Breast epithelium (tissue), 4 donors: ENCODE measurements around the gene KIFC1. TPM values are rescaled to one million over a fixed set of nuclear protein-coding genes. Genes with fewer than 3 reads are reported as not detected.

ENCODE experiments used
- DNase-seq, 2 donors: peaks; one replicate each; pipeline ENCODE4 v3.0.0-alpha.2; 2019; ENCODE audit warnings: low spot score in 2 of 2
- H3K27ac ChIP-seq, 2 donors: fragments of 200-600 bp; sonication (generic) in 1 of 2; one replicate each; pipeline ENCODE4 v1.5.1; 2016 to 2019; ENCODE audit warnings: mild to moderate bottlenecking in 1 of 2
- H3K27me3 ChIP-seq, 2 donors: fragments of 200-600 bp; sonication (generic) in 1 of 2; one replicate each; pipeline versions ENCODE4 v1.5.1 to v1.6.0; 2017 to 2019; ENCODE audit warnings: control low read depth in 1 of 2, mild to moderate bottlenecking in 1 of 2
- H3K36me3 ChIP-seq: fragments of 200-600 bp; one replicate; pipeline ENCODE4 v1.5.1; 2019
- H3K4me1 ChIP-seq, 2 donors: fragments of 200-600 bp; sonication (generic); one replicate each; pipeline ENCODE4 v1.5.1; 2016 to 2019; ENCODE audit warnings: control low read depth in 1 of 2
- H3K4me3 ChIP-seq, 3 donors: fragments of 200-600 bp; sonication (generic); 1 replicate in 2 of 3; 2 replicates in 1 of 3; pipeline ENCODE4 v1.5.1; 2016 to 2019; ENCODE audit warnings: mild to moderate bottlenecking in 3 of 3, moderate library complexity in 2 of 3
- H3K9me3 ChIP-seq, 2 donors: fragments of 200-600 bp; sonication (generic) in 1 of 2; one replicate each; pipeline ENCODE4 v1.5.1; 2016 to 2019; ENCODE audit warnings: control low read depth in 1 of 2
- POLR2A ChIP-seq: fragments of 450-650 bp; IDR thresholded peaks from one replicate; pipeline ENCODE4 v1.6.1; 2016; ENCODE audit warnings: antibody characterized with exemption, mild to moderate bottlenecking, moderate library complexity
- POLR2AphosphoS5 ChIP-seq, 3 donors: sonication (generic); formaldehyde crosslinking; IDR thresholded peaks; one replicate each; pipeline ENCODE4 v1.6.1; 2017; ENCODE audit warnings: antibody characterized with exemption in 3 of 3
- intact Hi-C: fragments of 100-400 bp; cut with DNase I; formaldehyde crosslinking; loops from one replicate; pipeline ENCODE4 v1.15.1; 2023; ENCODE audit warnings: low total_unique reads
- total RNA-seq, 3 donors: library from RNA; depleted of rRNA; stranded (reverse); fragments of >200 nt; gene quantifications; one replicate each; pipeline ENCODE4 v1.1.0, GENCODE V29; 2016
- TF ChIP-seq, protein P1 (sequence below), 3 donors: fragments of 450-650 bp; IDR thresholded peaks; one replicate each; pipeline ENCODE4 v1.5.1; 2016 to 2017; ENCODE audit warnings: antibody characterized with exemption in 3 of 3, mild to moderate bottlenecking in 3 of 3, moderate library complexity in 3 of 3

The KIFC1 gene
- total RNA-seq, 3 donors from 2014 or later: 2.0 to 3.8 (median 3.2) TPM

DNA sequence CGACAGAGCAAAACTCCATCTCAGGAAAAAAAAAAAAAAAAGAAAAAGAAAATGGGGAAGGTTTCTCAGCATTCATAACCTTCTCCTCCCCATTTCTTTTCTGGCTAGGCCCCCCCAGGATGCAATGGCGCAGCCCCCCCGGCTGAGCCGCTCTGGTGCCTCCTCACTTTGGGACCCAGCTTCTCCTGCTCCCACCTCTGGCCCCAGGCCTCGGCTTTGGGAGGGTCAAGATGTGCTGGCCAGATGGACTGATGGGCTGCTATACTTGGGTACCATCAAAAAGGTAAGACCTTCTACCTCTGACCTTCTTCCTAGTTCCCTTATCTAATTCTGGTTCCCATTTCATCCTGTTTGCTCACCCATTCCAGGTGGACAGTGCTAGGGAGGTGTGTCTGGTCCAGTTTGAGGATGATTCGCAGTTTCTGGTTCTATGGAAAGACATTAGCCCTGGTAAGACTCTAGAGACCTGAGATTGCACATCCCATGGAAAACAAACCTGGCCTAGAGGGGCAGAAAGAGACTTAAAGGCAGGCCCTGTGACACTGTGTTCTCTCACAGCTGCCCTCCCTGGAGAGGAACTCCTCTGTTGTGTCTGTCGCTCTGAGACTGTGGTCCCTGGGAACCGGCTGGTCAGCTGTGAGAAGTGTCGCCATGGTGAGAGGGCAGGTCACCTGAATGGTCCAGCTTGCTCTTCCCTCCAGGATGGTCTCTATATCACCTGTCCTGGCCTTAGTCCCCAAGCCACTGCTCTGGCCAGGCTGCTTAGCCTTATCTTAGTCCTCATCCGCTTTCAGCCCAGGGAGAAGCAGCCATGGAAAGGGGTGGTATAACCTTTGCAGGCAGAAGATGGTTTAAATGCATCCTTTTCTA is 20.8 kb downstream of the KIFC1 start:
- TF ChIP-seq POLR2A (no peak), POLR2AphosphoS5 (IDR thresholded peaks at IDR 0.05) (no peak)
- TF ChIP-seq, protein P1, sequence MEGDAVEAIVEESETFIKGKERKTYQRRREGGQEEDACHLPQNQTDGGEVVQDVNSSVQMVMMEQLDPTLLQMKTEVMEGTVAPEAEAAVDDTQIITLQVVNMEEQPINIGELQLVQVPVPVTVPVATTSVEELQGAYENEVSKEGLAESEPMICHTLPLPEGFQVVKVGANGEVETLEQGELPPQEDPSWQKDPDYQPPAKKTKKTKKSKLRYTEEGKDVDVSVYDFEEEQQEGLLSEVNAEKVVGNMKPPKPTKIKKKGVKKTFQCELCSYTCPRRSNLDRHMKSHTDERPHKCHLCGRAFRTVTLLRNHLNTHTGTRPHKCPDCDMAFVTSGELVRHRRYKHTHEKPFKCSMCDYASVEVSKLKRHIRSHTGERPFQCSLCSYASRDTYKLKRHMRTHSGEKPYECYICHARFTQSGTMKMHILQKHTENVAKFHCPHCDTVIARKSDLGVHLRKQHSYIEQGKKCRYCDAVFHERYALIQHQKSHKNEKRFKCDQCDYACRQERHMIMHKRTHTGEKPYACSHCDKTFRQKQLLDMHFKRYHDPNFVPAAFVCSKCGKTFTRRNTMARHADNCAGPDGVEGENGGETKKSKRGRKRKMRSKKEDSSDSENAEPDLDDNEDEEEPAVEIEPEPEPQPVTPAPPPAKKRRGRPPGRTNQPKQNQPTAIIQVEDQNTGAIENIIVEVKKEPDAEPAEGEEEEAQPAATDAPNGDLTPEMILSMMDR (IDR thresholded peaks at IDR 0.05): no peak
- peak overlapping the region in 2 of 3 donors; percentile 75 to 100 for H3K4me3 ChIP-seq
- peaks cover 5 to 16% of the 10 kb centered on the region in 2 donors for H3K4me1 ChIP-seq
- no peaks in the 10 kb centered on the region for H3K9me3 ChIP-seq
- peak overlapping the region; percentile 44 to 97 for H3K27ac ChIP-seq
- no peaks in the 10 kb centered on the region for H3K36me3 ChIP-seq
- H3K27me3 ChIP-seq: no peaks in the 10 kb centered on the region
- DNase-seq: no peak
- intact Hi-C loops: loop anchor here (10.0 kb wide), 1 partner anchor 538 kb away; no protein-coding TSS in a partner anchor

GRCh38 chr6:33413241-33414120 is 21.9 kb downstream of the KIFC1 start:
- peaks cover 5 to 16% of the 10 kb centered on the region in 2 donors for H3K4me1 ChIP-seq
- no peak for TF ChIP-seq POLR2A
- TF ChIP-seq, protein P1 (IDR thresholded peaks at IDR 0.05): no peak
- TF ChIP-seq POLR2AphosphoS5 (IDR thresholded peaks at IDR 0.05): no peak
- H3K27ac ChIP-seq: peak overlapping the region in 1 of 2 donors; percentile 44
- no peak for DNase-seq
- H3K9me3 ChIP-seq: no peaks in the 10 kb centered on the region
- no peaks in the 10 kb centered on the region for H3K27me3 ChIP-seq
- H3K4me3 ChIP-seq: no peak overlapping the region
- no peaks in the 10 kb centered on the region for H3K36me3 ChIP-seq
- intact Hi-C loops: loop anchor here (10.0 kb wide), 1 partner anchor 539 kb away; no protein-coding TSS in a partner anchor

- Histone ChIP-seq H3K4me1 (peaks cover 5 to 16% of the 10 kb centered on the region in 2 donors), H3K9me3 (no peaks in the 10 kb centered on the region), H3K27me3 (no peaks in the 10 kb centered on the region), H3K36me3 (no peaks in the 10 kb centered on the region), H3K27ac (peak overlapping the region in 1 of 2 donors; percentile 49), H3K4me3 (no peak overlapping the region)
- no peak for TF ChIP-seq POLR2A
- TF ChIP-seq POLR2AphosphoS5 (IDR thresholded peaks at IDR 0.05): no peak
- TF ChIP-seq, protein P1 (IDR thresholded peaks at IDR 0.05): no peak
- no peak for DNase-seq
- intact Hi-C loops: loop anchor here (10.0 kb wide), 1 partner anchor 540 kb away; no protein-coding TSS in a partner anchor
Measured at GRCh38 chr6:33414592-33415271, 23.1 kb downstream of the KIFC1 start.

DNA sequence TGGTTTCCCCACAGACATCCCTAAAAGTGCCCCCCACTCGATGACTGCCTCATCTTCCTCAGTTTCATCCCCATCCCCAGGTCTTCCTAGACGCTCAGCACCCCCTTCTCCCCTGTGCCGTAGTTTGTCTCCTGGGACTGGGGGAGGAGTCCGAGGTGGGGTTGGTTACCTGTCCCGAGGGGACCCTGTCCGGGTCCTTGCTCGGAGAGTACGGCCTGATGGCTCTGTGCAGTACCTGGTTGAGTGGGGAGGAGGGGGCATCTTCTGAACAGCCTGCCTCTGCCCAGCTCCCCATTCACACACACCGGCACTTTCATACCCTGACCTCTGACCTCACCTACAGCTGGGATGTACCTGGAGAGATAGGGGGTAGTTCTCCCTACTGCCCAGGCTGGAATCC is 24.2 kb downstream of the KIFC1 start:
- Histone ChIP-seq H3K27ac (peak overlapping the region; percentile 2 to 49), H3K4me1 (peaks cover 5 to 16% of the 10 kb centered on the region in 2 donors)

More for the DNA sequence above, 24.2 kb downstream of the KIFC1 start:
- Histone ChIP-seq H3K9me3 (no peaks in the 10 kb centered on the region), H3K36me3 (no peaks in the 10 kb centered on the region), H3K4me3 (no peak overlapping the region), H3K27me3 (no peaks in the 10 kb centered on the region)
- no peak for TF ChIP-seq POLR2AphosphoS5 (IDR thresholded peaks at IDR 0.05)
- TF ChIP-seq, protein P1 (IDR thresholded peaks at IDR 0.05): no peak
- no peak for TF ChIP-seq POLR2A
- DNase-seq: no peak
- intact Hi-C loops: loop anchor here (10.0 kb wide), 1 partner anchor 541 kb away; no protein-coding TSS in a partner anchor
